Nephron progenitor cell (in vitro differentiated cells): Measurements from ENCODE around the gene BICRAL.
A peak's percentile ranks its signal among the peaks of the same experiment; 100 is the strongest.

Experiments used
- DNase-seq: peaks from one replicate; pipeline ENCODE4 v3.0.0; 2021
- H3K27ac Mint-ChIP-seq: 2 replicates; pipeline ENCODE4 v1.8.0; 2021; ENCODE audit warnings: mild to moderate bottlenecking, moderate library complexity, mixed read lengths
- H3K27me3 Mint-ChIP-seq: 2 replicates; pipeline ENCODE4 v1.8.0; 2021; ENCODE audit warnings: mild to moderate bottlenecking, low read depth, mixed read lengths; ENCODE audit not compliant: poor library complexity
- H3K36me3 Mint-ChIP-seq: 2 replicates; pipeline ENCODE4 v1.8.0; 2021; ENCODE audit warnings: low read depth, mixed read lengths
- H3K4me1 Mint-ChIP-seq: 2 replicates; pipeline ENCODE4 v1.8.0; 2021; ENCODE audit warnings: mixed read lengths
- H3K4me3 Mint-ChIP-seq: 2 replicates; pipeline ENCODE4 v1.8.0; 2021; ENCODE audit warnings: mild to moderate bottlenecking, moderate library complexity, mixed read lengths
- H3K9me3 Mint-ChIP-seq: 2 replicates; pipeline ENCODE4 v1.8.0; 2021; ENCODE audit warnings: mild to moderate bottlenecking, moderate library complexity, mixed read lengths
- TF ChIP-seq, protein P1 (sequence below): fragments of 200-600 bp; sonication (generic); IDR thresholded peaks from 2 replicates; pipeline ENCODE4 v1.5.0; 2021; ENCODE audit warnings: antibody characterized with exemption

Gene BICRAL

DNA sequence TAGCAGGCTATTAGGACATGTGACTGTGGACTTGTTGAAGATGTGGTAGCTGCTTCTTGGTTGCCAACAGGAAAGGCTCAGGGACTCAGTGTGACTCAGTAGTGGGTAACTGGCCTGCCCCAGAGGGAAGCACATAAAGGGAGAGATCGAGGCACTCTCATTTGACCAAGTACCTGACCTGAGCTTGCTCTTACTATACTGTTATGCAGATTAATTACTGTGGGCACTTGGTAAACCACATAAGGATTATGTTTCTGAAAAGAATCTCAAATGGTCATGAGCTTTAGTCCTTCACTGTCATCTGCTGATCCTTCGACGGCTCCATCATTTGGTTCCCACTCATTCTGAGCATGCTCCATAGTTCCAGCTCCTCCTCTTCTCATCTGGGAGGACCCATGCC is 49.4 kb downstream of the BICRAL start:
- TF ChIP-seq, protein P1, sequence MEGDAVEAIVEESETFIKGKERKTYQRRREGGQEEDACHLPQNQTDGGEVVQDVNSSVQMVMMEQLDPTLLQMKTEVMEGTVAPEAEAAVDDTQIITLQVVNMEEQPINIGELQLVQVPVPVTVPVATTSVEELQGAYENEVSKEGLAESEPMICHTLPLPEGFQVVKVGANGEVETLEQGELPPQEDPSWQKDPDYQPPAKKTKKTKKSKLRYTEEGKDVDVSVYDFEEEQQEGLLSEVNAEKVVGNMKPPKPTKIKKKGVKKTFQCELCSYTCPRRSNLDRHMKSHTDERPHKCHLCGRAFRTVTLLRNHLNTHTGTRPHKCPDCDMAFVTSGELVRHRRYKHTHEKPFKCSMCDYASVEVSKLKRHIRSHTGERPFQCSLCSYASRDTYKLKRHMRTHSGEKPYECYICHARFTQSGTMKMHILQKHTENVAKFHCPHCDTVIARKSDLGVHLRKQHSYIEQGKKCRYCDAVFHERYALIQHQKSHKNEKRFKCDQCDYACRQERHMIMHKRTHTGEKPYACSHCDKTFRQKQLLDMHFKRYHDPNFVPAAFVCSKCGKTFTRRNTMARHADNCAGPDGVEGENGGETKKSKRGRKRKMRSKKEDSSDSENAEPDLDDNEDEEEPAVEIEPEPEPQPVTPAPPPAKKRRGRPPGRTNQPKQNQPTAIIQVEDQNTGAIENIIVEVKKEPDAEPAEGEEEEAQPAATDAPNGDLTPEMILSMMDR: no peak
- DNase-seq: no peak
- Mint-ChIP-seq H3K4me3 (no peak overlapping the region), H3K36me3 (peaks cover 61% of the 10 kb centered on the region), H3K27ac (peak overlapping the region; percentile 83), H3K4me1 (no peaks in the 10 kb centered on the region), H3K9me3 (no peaks in the 10 kb centered on the region), H3K27me3 (peaks cover 2% of the 10 kb centered on the region)

DNA sequence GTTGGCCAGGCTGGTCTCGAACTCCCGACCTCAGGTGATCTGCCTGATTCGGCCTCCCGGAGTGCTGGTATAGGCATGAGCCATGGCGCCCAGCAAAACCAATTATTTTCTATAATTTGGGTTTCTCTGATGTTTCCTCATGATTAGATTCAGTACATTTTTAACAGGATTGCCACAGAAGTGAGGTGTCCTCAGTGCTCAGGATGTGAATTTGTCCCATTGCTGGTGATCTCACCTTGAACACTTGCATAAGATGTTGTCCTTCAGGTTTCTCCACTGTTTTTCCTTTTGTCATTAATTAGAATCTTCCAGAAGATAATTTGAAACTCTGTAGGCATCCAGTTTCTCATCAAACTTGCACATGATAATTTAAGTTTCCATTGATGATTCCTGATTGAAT is 52.2 kb downstream of the BICRAL start:
- Mint-ChIP-seq H3K27ac (no peak overlapping the region), H3K36me3 (peaks cover 38% of the 10 kb centered on the region), H3K27me3 (peaks cover 2% of the 10 kb centered on the region), H3K4me3 (no peak overlapping the region), H3K4me1 (no peaks in the 10 kb centered on the region), H3K9me3 (no peaks in the 10 kb centered on the region)
- TF ChIP-seq, protein P1: no peak
- no peak for DNase-seq

DNA sequence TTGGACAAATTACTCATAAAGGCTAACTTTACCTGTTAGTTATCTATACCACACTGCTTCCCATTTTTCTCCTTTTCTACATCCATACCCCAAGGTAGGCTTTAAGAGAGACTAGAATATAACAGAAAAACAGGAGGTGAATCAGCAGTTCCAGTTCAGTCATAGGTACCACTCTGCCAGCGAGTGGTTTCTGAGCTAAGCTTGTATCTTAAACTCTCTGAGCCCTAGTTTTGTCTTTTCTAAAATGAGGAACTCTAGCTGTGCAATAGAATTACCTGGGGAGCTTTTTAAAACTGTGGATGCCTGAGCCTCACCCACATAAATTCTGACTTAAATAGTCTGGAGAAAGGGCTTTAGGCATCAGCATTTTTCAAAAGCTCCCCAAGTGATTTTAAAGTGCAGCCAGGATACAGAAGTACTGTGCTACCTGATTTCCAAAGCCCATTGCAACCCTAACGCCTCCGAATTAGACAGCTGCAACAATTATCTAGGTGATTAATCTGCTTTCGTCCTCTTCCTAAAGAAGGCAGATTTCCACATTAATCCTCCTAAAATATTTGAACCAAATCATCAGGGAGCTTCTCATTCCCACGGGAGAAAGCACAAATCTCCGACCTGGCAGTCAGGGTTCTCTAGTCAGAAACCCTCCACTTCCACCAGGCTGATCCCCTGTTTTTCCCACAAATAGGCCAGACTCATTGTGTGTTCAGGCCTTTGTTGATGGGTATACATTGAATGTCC is 60.2 kb downstream of the BICRAL start:
- no peaks in the 10 kb centered on the region for H3K27me3 Mint-ChIP-seq
- DNase-seq: no peak
- H3K4me1 Mint-ChIP-seq: peaks cover 6% of the 10 kb centered on the region
- H3K36me3 Mint-ChIP-seq: peaks cover 18% of the 10 kb centered on the region
- H3K9me3 Mint-ChIP-seq: no peaks in the 10 kb centered on the region
- H3K4me3 Mint-ChIP-seq: no peak overlapping the region
- peak overlapping the region; percentile 77 for H3K27ac Mint-ChIP-seq
- TF ChIP-seq, protein P1: no peak

DNA sequence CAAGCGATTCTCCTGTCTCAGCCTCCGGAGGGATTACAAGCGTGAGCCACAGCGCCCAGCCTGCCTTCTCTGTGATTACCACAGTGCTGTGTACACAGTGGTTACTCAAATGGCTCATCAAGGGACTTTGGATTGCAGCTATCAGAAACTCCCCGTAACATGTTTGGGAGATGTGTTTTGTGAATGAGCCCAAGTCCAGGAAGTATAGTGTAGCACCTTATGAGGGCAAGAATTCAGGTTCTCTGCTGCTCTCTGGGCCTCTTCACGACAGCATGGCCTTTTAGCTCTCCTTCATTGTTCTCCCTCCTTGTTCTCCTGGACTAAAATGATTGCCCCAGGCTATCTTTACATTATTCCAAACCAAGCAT is 63.5 kb downstream of the BICRAL start:
- H3K36me3 Mint-ChIP-seq: peaks cover 18% of the 10 kb centered on the region
- H3K9me3 Mint-ChIP-seq: no peaks in the 10 kb centered on the region
- no peak overlapping the region for H3K27ac Mint-ChIP-seq
- TF ChIP-seq, protein P1: no peak
- H3K27me3 Mint-ChIP-seq: no peaks in the 10 kb centered on the region
- H3K4me3 Mint-ChIP-seq: no peak overlapping the region
- H3K4me1 Mint-ChIP-seq: peaks cover 6% of the 10 kb centered on the region
- no peak for DNase-seq

DNA sequence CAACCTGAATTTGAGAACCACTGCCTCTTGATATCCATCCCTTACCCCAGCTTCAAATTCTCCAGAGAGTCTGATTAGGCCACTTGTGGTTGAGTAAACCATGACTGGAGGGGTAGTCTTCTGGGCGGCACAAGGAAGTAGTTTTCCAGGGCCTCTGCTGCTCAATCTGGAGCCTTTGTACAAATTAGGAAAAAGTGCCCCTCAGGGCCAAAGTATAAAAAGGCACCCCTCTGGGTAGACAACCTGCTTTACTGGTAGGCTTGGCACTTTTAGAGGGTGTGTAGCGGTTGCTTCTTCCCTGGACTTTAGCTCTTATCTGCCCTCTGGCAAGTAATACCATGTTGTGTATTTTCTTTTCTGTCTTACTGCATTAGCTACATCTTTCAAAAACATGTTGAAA is 64.7 kb downstream of the BICRAL start:
- H3K36me3 Mint-ChIP-seq: peaks cover 18% of the 10 kb centered on the region
- H3K27ac Mint-ChIP-seq: no peak overlapping the region
- no peaks in the 10 kb centered on the region for H3K9me3 Mint-ChIP-seq

More for the DNA sequence above, 64.7 kb downstream of the BICRAL start:
- Mint-ChIP-seq H3K4me3 (no peak overlapping the region), H3K4me1 (peaks cover 6% of the 10 kb centered on the region), H3K27me3 (no peaks in the 10 kb centered on the region)
- DNase-seq: no peak
- TF ChIP-seq, protein P1: no peak
